ENCODE data around the gene HAND1. TPM values are rescaled to one million over a fixed set of nuclear protein-coding genes. Genes with fewer than 3 reads are reported as not detected.
"Not testable (repeated sequence)": the region's sequence is repeated elsewhere in the genome, so short reads cannot be mapped to it uniquely, and the experiment has no call there.

HAND1 gene
- total and polyA plus RNA-seq, 11 donors, result 22.4 to 44.8 (median 33.9) TPM

- H3K36me3 ChIP-seq, result no peaks in the 10 kb centered on the region
- H3K4me1 ChIP-seq, result peaks cover 0 to 5% (median 0%) of the 10 kb centered on the region in 12 donors
- TF ChIP-seq POLR2A (IDR thresholded peaks at IDR 0.05) (no peak), CTCF (IDR thresholded peaks at IDR 0.05) (no peak)
- 79 to 82% (median 80%) methylated on average over 9 of the region's 9 CpGs for WGBS, 4 donors
- intact Hi-C loops (cut with DNase I), result no loop called here
- no peaks in the 10 kb centered on the region for H3K9me3 ChIP-seq
- peaks cover 0 to 53% (median 12%) of the 10 kb centered on the region in 9 donors for H3K27me3 ChIP-seq
- H3K4me3 ChIP-seq, result no peak overlapping the region
- no peak overlapping the region for H3K27ac ChIP-seq
- DNase-seq (no peak), ATAC-seq (no peak)
Measured at GRCh38 chr5:154517810-154518437, 39.9 kb upstream of the HAND1 start.

GRCh38 chr5:154517181-154517580 is 39.2 kb upstream of the HAND1 start:
- Histone ChIP-seq H3K27me3 (peaks cover 0 to 48% (median 12%) of the 10 kb centered on the region in 9 donors), H3K4me1 (peaks cover 0 to 5% (median 0%) of the 10 kb centered on the region in 12 donors), H3K36me3 (no peaks in the 10 kb centered on the region), H3K4me3 (no peak overlapping the region), H3K27ac (no peak overlapping the region), H3K9me3 (no peaks in the 10 kb centered on the region)
- no peak for TF ChIP-seq POLR2A (IDR thresholded peaks at IDR 0.05)
- TF ChIP-seq CTCF (IDR thresholded peaks at IDR 0.05), result no peak
- DNase-seq (no peak), ATAC-seq (no peak)
- intact Hi-C loops (cut with DNase I), result no loop called here
- 74 to 79% (median 76%) methylated on average over 7 of the region's 7 CpGs for WGBS, 4 donors

- intact Hi-C loops (cut with DNase I), result no loop called here
- DNase-seq, result no peak
- H3K4me3 ChIP-seq, result no peak overlapping the region
- no peak for TF ChIP-seq POLR2A (IDR thresholded peaks at IDR 0.05)
- no peak for TF ChIP-seq CTCF (IDR thresholded peaks at IDR 0.05)
- WGBS, 4 donors, result 83 to 91% (median 86%) methylated on average over 5 of the region's 5 CpGs
- H3K4me1 ChIP-seq, result peaks cover 0 to 5% (median 0%) of the 10 kb centered on the region in 12 donors
- H3K27me3 ChIP-seq, result peaks cover 0 to 43% (median 7%) of the 10 kb centered on the region in 9 donors
- no peaks in the 10 kb centered on the region for H3K36me3 ChIP-seq
- no peaks in the 10 kb centered on the region for H3K9me3 ChIP-seq
- ATAC-seq, result no peak
- no peak overlapping the region for H3K27ac ChIP-seq
Measured at GRCh38 chr5:154516475-154516874, 38.4 kb upstream of the HAND1 start.

GRCh38 chr5:154515488-154515887 is 37.5 kb upstream of the HAND1 start:
- H3K9me3 ChIP-seq; H3K4me1 ChIP-seq; H3K36me3 ChIP-seq; intact Hi-C loops (cut with DNase I); H3K27ac ChIP-seq; ATAC-seq; H3K4me3 ChIP-seq; DNase-seq: not testable (repeated sequence)
- H3K27me3 ChIP-seq, result peaks cover 0 to 38% (median 3%) of the 10 kb centered on the region in 9 donors
- WGBS, 4 donors, result 85 to 92% (median 88%) methylated on average over 6 of the region's 6 CpGs

- intact Hi-C loops (cut with DNase I), result no loop called here
- no peak overlapping the region for H3K4me3 ChIP-seq
- no peaks in the 10 kb centered on the region for H3K4me1 ChIP-seq
- ATAC-seq (no peak), DNase-seq (no peak)
- no peaks in the 10 kb centered on the region for H3K9me3 ChIP-seq
- H3K36me3 ChIP-seq, result no peaks in the 10 kb centered on the region
- H3K27me3 ChIP-seq, result peaks cover 0 to 26% (median 3%) of the 10 kb centered on the region in 9 donors
- 71 to 100% (median 85%) methylated on average over 2 of the region's 2 CpGs for WGBS, 4 donors
- H3K27ac ChIP-seq, result no peak overlapping the region
- no peak for TF ChIP-seq POLR2A (IDR thresholded peaks at IDR 0.05)
- no peak for TF ChIP-seq CTCF (IDR thresholded peaks at IDR 0.05)
Measured at GRCh38 chr5:154514331-154514730, 36.3 kb upstream of the HAND1 start.
